ENCODE data around the gene S100PBP.
A peak's percentile ranks its signal among the peaks of the same experiment; 100 is the strongest.

Gene S100PBP

GRCh38 chr1:32811265-32811664 is 6.2 kb upstream of the S100PBP start:
- no peak overlapping the region for H3K27ac ChIP-seq (ENCODE audit: low read depth, low read length)
- no peak overlapping the region for H3K9ac ChIP-seq (ENCODE audit: low read length)
- no peaks in the 10 kb centered on the region for H3K27me3 ChIP-seq (ENCODE audit: control insufficient read depth, insufficient read depth, low read length)
- H3K4me1 ChIP-seq (ENCODE audit: control insufficient read depth, insufficient read depth, low read length) = peaks cover 34% of the 10 kb centered on the region
- H3K4me3 ChIP-seq (ENCODE audit: low read depth, low read length) = no peak overlapping the region
- H3K36me3 ChIP-seq (ENCODE audit: control insufficient read depth, insufficient read depth, low read length) = peaks cover 74% of the 10 kb centered on the region
- H3K9me3 ChIP-seq (ENCODE audit: control insufficient read depth, insufficient read depth, low read depth, low read length) = no peaks in the 10 kb centered on the region

DNA sequence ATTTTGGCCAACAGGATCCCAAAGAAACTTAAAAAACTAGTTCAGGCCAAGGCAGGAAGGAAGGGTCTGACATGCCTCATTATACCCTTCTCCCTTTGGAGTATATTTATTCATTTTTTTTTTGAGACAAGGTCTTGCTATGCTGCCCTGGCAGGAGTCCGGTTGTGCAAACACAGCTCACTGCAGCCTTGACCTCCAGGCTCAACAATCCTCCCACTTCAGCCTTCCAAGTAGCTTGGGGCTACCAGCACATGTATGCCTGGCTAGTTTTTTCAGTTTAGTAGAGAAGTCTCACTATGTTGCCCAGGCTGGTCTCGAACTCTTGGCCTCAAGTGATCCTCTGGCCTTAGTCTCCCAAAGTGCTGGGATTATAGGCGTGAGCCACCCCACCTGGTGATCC is 5.5 kb upstream of the S100PBP start:
- peak overlapping the region; percentile 58; the same call in 1 of the 2 replicates for H3K27ac ChIP-seq (ENCODE audit: low read depth, low read length)
- H3K27me3 ChIP-seq (ENCODE audit: control insufficient read depth, insufficient read depth, low read length) = no peaks in the 10 kb centered on the region
- H3K9me3 ChIP-seq (ENCODE audit: control insufficient read depth, insufficient read depth, low read depth, low read length) = no peaks in the 10 kb centered on the region
- H3K4me1 ChIP-seq (ENCODE audit: control insufficient read depth, insufficient read depth, low read length) = peaks cover 34% of the 10 kb centered on the region
- H3K4me3 ChIP-seq (ENCODE audit: low read depth, low read length) = no peak overlapping the region
- peak overlapping the region; percentile 43 for H3K9ac ChIP-seq (ENCODE audit: low read length)
- H3K36me3 ChIP-seq (ENCODE audit: control insufficient read depth, insufficient read depth, low read length) = peaks cover 67% of the 10 kb centered on the region

DNA sequence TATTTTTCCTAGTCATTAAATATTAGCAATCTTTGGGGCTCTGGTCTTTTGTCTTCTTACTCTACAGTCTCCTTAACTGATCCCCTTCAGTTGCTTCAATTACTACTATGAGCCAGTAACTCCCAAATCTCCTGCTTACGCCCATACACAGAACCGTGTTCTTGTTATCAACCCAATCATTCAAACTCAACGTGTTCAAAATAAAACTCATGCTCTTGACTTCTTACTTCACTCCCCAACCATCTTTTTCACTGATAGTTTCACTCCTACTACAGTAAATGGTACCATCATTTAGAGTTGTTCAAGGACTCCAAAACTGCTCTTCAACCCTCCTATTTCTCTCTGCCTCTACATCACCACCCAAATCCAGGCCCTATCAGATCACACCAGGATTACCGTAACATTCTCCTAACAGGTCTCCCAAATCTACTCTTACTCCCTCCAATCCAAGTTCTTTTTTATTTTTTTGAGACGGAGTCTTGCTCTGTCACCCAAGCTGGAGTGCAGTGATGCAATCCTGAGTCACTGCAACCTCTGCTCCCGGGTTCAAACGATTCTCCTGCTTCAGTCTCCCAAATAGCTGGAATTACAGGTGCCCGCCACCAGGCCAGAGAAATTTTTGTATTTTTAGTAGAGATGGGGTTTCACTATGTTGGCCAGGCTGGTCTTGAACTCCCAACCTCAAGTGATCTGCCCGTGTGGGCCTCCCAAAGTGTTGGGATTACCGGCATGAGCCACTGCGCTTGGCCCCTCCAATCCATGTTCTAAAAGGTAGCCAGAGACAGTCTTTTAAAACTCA is 3.3 kb upstream of the S100PBP start:
- Histone ChIP-seq H3K9ac (ENCODE audit: low read length) (no peak overlapping the region), H3K9me3 (ENCODE audit: control insufficient read depth, insufficient read depth, low read depth, low read length) (no peaks in the 10 kb centered on the region), H3K4me1 (ENCODE audit: control insufficient read depth, insufficient read depth, low read length) (peaks cover 42% of the 10 kb centered on the region), H3K27ac (ENCODE audit: low read depth, low read length) (no peak overlapping the region), H3K27me3 (ENCODE audit: control insufficient read depth, insufficient read depth, low read length) (no peaks in the 10 kb centered on the region), H3K4me3 (ENCODE audit: low read depth, low read length) (no peak overlapping the region), H3K36me3 (ENCODE audit: control insufficient read depth, insufficient read depth, low read length) (peaks cover 45% of the 10 kb centered on the region)

- no peaks in the 10 kb centered on the region for H3K9me3 ChIP-seq (ENCODE audit: control insufficient read depth, insufficient read depth, low read depth, low read length)
- peak overlapping the region; percentile 96 for H3K27ac ChIP-seq (ENCODE audit: low read depth, low read length)
- H3K4me3 ChIP-seq (ENCODE audit: low read depth, low read length) = peak overlapping the region; percentile 83
- H3K4me1 ChIP-seq (ENCODE audit: control insufficient read depth, insufficient read depth, low read length) = peaks cover 31% of the 10 kb centered on the region
- H3K27me3 ChIP-seq (ENCODE audit: control insufficient read depth, insufficient read depth, low read length) = no peaks in the 10 kb centered on the region
- H3K9ac ChIP-seq (ENCODE audit: low read length) = peak overlapping the region; percentile 99
- peaks cover 20% of the 10 kb centered on the region for H3K36me3 ChIP-seq (ENCODE audit: control insufficient read depth, insufficient read depth, low read length)
Measured at GRCh38 chr1:32816676-32817158, 736 bp upstream of the S100PBP start.

- Histone ChIP-seq H3K27me3 (ENCODE audit: control insufficient read depth, insufficient read depth, low read length) (no peaks in the 10 kb centered on the region), H3K9ac (ENCODE audit: low read length) (peak overlapping the region; percentile 99), H3K4me1 (ENCODE audit: control insufficient read depth, insufficient read depth, low read length) (peaks cover 20% of the 10 kb centered on the region; the same call in 1 of the 2 replicates), H3K9me3 (ENCODE audit: control insufficient read depth, insufficient read depth, low read depth, low read length) (no peaks in the 10 kb centered on the region), H3K36me3 (ENCODE audit: control insufficient read depth, insufficient read depth, low read length) (peaks cover 19% of the 10 kb centered on the region), H3K27ac (ENCODE audit: low read depth, low read length) (peak overlapping the region; percentile 98), H3K4me3 (ENCODE audit: low read depth, low read length) (peak overlapping the region; percentile 83)
Measured at GRCh38 chr1:32817815-32818786, 648 bp downstream of the S100PBP start.

DNA sequence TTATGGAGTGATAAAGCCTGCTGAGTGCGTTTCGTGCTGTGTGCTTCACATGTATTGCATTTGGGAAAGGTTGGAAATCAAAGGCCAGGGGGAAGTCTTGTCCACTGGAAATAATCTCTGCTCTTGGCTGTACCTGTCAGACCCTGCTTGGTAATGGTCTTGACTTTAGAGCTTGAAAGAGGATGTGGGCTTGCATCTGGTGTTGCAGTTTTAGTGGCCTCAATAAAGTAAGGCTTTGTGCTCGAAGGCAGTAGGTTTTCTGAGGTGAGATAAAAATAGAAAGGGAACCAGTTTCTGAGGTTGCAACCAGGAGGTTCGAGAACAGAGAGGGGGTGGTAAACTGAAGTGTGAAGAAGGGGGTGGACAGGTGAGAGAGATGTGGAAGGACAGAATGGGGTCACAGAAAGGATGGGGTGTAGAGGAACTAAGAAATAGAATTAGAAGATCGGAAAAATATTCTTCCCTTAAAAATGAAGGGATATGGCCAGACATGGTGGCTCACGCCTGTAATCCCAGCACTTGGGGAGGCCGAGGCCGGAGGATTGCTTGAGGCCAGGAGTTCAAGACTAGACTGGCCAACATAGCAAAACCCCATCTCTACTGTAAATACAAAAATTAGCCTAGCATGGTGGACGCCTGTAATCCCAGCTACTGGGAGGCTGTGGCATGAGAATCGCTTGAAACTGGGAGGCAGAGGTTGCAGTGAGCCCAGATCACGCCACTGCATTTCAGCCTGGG is 1.5 kb downstream of the S100PBP start:
- Histone ChIP-seq H3K36me3 (ENCODE audit: control insufficient read depth, insufficient read depth, low read length) (peaks cover 19% of the 10 kb centered on the region), H3K9ac (ENCODE audit: low read length) (peak overlapping the region; percentile 99), H3K27me3 (ENCODE audit: control insufficient read depth, insufficient read depth, low read length) (no peaks in the 10 kb centered on the region), H3K27ac (ENCODE audit: low read depth, low read length) (peak overlapping the region; percentile 98), H3K4me3 (ENCODE audit: low read depth, low read length) (peak overlapping the region; percentile 83), H3K9me3 (ENCODE audit: control insufficient read depth, insufficient read depth, low read depth, low read length) (no peaks in the 10 kb centered on the region), H3K4me1 (ENCODE audit: control insufficient read depth, insufficient read depth, low read length) (peaks cover 19% of the 10 kb centered on the region; the same call in 1 of the 2 replicates)

DNA sequence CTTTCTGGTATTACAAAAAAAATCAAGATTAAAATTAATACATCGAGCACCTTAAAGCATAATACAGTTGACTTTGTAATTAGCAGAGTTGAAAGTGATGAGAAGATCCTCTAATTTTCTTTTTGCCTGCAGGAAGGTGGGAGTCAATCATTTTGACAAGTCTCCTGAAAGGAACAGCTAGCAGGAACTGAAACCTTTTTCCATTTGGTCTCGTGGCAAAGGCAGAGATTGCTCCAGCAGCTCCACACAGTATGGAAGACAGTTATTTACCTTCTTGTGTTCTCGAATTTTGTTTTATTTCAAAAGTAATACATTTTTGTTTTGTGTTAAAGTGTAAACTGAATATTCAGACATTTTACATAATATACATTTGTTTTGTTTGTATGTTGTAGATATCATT is 7.7 kb downstream of the S100PBP start:
- no peaks in the 10 kb centered on the region for H3K27me3 ChIP-seq (ENCODE audit: control insufficient read depth, insufficient read depth, low read length)
- H3K9me3 ChIP-seq (ENCODE audit: control insufficient read depth, insufficient read depth, low read depth, low read length) = no peaks in the 10 kb centered on the region
- no peak overlapping the region for H3K27ac ChIP-seq (ENCODE audit: low read depth, low read length)
- H3K36me3 ChIP-seq (ENCODE audit: control insufficient read depth, insufficient read depth, low read length) = peaks cover 63% of the 10 kb centered on the region
- H3K4me3 ChIP-seq (ENCODE audit: low read depth, low read length) = no peak overlapping the region
- H3K9ac ChIP-seq (ENCODE audit: low read length) = no peak overlapping the region
- no peaks in the 10 kb centered on the region for H3K4me1 ChIP-seq (ENCODE audit: control insufficient read depth, insufficient read depth, low read length)

- Histone ChIP-seq H3K27me3 (ENCODE audit: control insufficient read depth, insufficient read depth, low read length) (no peaks in the 10 kb centered on the region), H3K27ac (ENCODE audit: low read depth, low read length) (no peak overlapping the region), H3K9ac (ENCODE audit: low read length) (no peak overlapping the region), H3K4me3 (ENCODE audit: low read depth, low read length) (no peak overlapping the region), H3K9me3 (ENCODE audit: control insufficient read depth, insufficient read depth, low read depth, low read length) (no peaks in the 10 kb centered on the region), H3K36me3 (ENCODE audit: control insufficient read depth, insufficient read depth, low read length) (peaks cover 90% of the 10 kb centered on the region), H3K4me1 (ENCODE audit: control insufficient read depth, insufficient read depth, low read length) (no peaks in the 10 kb centered on the region)
Measured at GRCh38 chr1:32828341-32828740, 10.9 kb downstream of the S100PBP start.

DNA sequence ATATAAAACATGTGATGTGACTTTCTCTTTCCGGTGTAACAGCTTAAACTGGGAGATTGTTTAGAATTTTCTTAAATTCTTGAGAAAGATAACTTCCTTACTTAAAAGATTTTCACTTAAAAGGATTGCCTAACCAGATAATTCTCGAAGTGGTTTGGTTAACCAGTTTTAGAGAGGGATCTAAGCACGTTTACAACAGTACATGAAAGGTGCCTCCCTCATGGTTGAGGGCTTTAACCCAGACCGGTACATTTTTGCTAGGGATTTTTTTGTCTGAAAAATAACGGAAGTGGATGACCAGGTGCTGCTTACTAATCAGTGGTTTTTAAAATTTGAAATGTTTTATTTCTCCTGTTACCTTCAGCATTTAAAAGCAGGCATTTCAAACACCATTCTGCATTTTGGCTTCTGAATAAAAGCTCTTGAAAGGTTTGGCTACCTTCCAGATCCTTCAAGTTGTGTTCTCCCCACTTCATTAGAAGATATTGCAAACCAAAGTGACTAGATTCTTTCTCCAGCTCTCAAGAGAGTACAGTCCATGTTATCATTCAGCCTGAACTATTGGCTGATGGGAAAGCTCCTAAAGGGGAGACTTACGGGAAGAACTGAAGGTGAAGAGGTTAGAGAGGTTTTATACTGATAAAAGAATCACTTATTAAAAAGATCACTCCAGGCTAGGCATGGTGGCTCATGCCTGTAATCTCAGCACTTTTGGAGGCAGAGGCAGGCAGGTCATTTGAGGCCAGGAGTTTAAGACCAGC is 12.8 kb downstream of the S100PBP start:
- H3K4me1 ChIP-seq (ENCODE audit: control insufficient read depth, insufficient read depth, low read length) = no peaks in the 10 kb centered on the region
- H3K9ac ChIP-seq (ENCODE audit: low read length) = no peak overlapping the region
- H3K4me3 ChIP-seq (ENCODE audit: low read depth, low read length) = no peak overlapping the region
- H3K36me3 ChIP-seq (ENCODE audit: control insufficient read depth, insufficient read depth, low read length) = peaks cover 97% of the 10 kb centered on the region
- H3K9me3 ChIP-seq (ENCODE audit: control insufficient read depth, insufficient read depth, low read depth, low read length) = no peaks in the 10 kb centered on the region
- no peak overlapping the region for H3K27ac ChIP-seq (ENCODE audit: low read depth, low read length)
- H3K27me3 ChIP-seq (ENCODE audit: control insufficient read depth, insufficient read depth, low read length) = no peaks in the 10 kb centered on the region

- no peaks in the 10 kb centered on the region for H3K9me3 ChIP-seq (ENCODE audit: control insufficient read depth, insufficient read depth, low read depth, low read length)
- no peak overlapping the region for H3K27ac ChIP-seq (ENCODE audit: low read depth, low read length)
- H3K27me3 ChIP-seq (ENCODE audit: control insufficient read depth, insufficient read depth, low read length) = no peaks in the 10 kb centered on the region
- no peak overlapping the region for H3K4me3 ChIP-seq (ENCODE audit: low read depth, low read length)
- no peaks in the 10 kb centered on the region for H3K4me1 ChIP-seq (ENCODE audit: control insufficient read depth, insufficient read depth, low read length)
- H3K36me3 ChIP-seq (ENCODE audit: control insufficient read depth, insufficient read depth, low read length) = peaks cover 91% of the 10 kb centered on the region
- H3K9ac ChIP-seq (ENCODE audit: low read length) = no peak overlapping the region
Measured at GRCh38 chr1:32831878-32832277, 14.4 kb downstream of the S100PBP start.
